Stimulated activated CD8-positive, alpha-beta memory T cell treated with anti-CD3 and anti-CD28 coated beads, Interleukin-4, amount 100 ng/mL, for 1 hour (primary cell): Measurements from ENCODE around the gene SOX6.
"Not testable (repeated sequence)": the region's sequence is repeated elsewhere in the genome, so short reads cannot be mapped to it uniquely, and the experiment has no call there.

Experiments used
- DNase-seq, 2 donors: peaks; one replicate each; pipeline ENCODE4 v3.0.0-alpha.2; 2020; ENCODE audit warnings: low read depth in 2 of 2, low spot score in 1 of 2

Gene SOX6

DNA sequence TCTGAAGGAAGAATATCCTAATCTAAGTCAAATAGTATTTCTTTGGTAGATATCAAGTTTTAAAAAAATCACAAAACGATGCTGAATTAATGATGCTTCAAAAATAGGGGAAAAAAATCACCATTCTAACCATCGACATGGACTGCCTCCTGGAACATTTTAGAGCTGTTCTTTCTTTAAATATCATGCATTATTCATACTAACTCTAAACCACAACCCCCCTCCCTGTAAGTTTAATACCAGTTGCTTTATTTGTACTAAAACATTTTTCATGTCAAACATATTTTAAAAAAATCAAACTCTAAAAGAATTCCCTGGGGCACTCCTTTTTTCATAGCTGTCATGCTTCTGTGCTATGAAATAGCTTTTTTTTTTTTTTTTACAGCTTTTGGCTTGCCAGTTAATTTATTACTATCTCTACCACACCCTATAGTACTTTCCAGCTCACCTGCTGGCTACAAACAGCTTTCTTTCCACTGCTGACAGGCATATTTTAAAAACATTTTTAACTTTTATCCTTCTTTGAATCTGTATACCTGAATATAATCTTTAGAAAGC lies 256.9 kb downstream of the SOX6 start:
- DNase-seq, result no peak

DNA sequence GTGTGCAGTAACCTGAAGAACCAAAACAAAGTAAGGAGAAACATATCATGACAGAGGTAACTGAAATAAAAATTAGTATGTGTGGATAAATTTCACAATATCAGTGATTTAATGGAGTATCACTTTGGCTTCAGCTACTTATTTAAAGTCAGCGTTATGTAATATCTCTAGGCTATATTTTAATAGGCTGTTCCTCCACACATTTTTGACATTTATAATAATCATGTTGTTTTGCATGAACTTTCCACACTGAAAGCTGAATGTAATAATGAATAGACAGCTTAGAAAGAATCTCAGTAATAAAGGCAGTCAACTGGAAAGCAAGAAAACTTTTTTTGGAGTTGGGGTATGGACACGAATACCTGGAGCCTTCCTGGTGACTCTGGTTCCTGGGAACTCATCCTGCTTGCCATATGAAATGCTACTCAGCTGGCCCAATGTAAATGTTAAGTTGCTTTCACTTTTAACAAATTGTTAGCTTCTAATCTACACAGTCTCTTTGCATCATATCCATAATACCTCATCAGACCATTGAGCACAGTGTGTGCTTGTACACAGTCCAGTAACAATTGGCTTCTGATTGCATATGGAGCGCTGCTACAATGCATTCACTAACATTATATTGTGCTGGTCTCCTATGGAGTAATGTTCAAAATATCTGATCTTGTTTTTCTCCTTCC lies 257.7 kb downstream of the SOX6 start:
- DNase-seq, result no peak

DNA sequence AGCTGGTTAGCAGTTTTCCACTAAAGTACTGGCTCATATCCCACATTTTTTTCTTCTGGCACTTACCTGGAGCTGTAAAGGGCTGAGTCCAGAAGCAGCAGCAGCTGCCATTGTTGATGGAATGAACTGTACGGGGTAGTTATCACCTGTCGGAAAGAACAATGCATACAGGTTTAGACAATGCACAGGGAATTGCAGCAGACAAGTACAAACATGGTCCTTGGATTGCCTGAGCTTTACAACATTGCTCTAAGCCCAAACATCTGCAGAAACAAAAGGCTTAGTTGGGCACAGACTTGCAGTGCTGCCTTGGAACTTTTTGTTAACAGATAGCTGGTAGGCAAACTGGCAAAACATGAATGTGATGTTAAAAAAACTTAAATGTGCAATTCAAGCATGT lies 258.8 kb downstream of the SOX6 start:
- no peak for DNase-seq

DNA sequence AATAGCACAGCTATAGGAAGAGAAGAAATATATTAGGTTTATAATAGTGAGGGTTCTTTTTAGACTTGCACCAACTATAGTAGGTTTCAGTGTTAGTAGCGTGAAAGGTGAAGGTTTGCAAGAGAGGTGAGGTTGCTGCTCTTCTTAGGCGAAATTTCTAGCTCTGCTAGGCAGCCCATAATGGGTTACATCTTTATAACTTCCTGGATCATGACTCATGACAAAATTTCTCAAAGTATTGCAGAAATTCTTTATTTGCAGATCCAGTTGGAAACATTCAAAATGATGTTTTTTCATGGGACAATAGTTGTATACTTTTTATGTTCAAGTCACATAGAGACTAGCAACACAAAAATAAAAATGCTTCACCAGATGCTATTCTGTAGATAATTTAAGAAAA lies 260.0 kb downstream of the SOX6 start:
- DNase-seq, result no peak

DNA sequence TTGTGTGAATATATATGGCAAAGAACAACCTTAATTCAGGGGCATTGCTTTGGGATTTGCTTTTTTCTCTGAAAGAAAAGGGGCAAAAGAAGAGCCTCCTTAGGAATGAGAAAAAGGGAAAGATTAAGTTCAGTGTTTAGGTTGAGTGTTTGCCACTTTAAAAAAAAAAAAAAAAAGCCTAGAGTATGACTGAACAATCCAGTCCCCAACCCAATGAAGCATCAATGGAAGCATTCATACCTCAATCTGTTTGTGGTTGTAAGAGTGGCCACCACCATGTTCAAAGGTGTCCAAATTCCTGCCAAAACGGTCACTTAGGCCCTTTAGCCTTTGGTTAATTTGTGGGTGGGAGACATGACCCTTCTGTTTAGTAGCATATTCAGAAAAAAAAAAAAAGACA lies 260.6 kb downstream of the SOX6 start:
- DNase-seq, result no peak

DNA sequence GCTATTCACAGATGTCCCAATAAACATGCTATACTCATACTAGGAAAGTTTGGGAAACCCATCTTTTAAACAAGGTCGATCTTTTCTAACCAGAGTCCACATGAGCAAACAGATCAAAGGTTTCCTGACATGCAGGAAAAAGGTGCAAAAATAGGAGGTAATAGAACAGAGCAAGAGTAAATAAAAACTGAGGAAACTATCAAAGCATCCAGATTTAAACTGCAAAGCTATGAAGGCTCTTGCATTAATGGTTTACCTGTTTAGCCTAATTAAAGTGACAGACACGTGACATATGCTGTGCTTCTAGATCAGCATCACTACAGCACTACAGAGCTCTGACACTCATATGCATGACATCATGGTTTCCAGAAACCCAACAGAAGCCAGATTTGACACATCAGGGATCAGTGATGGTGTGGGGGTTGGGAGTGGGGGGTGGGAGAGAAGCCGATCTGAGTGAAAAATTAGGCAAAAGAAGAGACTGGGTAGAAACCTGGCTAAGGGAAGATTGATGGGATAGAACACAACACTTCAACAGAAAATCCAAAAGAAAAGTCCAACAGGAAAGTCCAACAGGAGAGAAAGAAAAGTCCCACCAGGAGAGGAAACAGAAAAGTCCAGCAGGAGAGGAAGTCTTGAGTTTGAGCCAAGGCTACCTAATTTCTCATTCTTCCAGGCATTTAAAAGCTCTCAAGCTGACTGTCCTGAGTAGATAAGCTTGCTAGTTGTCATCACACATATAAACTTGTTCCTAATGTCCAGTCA lies 262.3 kb downstream of the SOX6 start:
- DNase-seq, result no peak

DNA sequence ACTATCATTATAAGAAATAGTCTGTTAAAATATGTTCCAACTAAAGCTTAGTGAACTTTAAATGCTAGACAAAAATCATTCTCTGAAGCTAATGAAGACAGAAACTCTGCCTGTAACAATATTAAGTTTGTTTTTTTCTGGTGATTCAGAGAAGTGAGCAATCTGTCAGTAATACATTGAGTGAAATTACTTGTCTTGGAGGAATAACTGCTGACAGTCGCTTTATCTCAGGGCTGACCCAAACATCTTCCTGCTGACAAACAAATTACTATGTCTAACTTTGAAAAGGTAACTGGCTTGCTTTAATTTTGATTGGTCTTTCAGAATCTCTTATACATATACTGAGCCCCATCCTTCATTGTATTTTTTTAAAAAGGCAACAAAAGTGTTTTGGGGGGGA lies 264.5 kb downstream of the SOX6 start:
- DNase-seq, result no peak

DNA sequence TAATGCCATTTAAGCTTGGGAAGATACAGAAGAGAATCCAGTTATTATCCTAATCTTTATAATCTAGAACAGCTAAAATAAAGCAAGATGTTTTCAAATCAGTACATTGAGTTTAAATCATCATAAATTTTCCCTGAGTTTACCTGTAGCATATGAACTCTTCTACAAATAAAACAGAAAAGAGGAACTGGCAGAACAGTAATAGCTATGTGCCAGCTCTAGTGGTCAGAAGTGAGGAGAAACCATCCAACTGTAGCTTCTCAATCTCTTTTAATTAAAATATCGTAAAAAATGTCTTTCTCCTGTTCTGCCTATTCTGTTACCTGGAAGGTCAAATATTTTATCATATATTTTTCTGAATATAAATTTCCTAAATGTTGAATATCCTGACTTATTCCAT lies 266.9 kb downstream of the SOX6 start:
- DNase-seq, result no peak

DNA sequence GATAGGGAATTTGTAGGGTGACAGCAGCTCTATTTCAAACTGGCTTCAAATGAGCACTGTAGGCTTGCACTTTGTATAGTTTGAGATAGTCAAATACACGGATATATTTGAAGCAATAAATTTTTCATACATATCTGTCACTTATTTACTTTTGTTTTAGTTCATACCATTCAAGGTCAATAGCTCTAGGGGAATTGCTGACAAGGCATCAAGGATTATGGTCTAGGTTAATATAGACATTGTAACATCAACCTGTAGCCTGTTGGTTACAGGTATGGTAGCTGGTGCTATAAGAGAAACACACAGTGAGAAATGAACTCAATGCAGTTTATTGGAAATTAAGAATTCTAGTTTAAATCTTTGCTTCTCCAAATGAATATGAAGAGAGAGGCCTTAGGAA lies 267.6 kb downstream of the SOX6 start:
- DNase-seq, result no peak

DNA sequence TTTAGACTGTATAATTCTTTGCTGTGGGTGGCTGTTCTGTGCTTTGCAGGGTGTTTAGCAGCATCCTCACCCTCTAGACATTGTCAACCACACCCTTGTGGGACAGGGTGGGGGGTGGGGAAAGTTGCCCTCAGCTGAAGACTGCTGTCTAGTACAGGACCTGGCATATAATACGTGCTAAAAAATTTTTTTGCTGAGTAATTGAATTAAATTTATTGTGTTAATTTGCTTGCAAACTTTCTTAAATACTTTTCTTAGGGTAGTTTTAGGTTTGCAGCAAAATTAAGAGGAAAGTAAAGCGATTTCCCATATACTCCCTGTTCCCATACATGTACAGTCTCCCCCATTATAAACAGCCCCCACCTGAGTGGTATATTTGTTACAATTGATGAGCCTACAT lies 268.5 kb downstream of the SOX6 start:
- no peak for DNase-seq

DNA sequence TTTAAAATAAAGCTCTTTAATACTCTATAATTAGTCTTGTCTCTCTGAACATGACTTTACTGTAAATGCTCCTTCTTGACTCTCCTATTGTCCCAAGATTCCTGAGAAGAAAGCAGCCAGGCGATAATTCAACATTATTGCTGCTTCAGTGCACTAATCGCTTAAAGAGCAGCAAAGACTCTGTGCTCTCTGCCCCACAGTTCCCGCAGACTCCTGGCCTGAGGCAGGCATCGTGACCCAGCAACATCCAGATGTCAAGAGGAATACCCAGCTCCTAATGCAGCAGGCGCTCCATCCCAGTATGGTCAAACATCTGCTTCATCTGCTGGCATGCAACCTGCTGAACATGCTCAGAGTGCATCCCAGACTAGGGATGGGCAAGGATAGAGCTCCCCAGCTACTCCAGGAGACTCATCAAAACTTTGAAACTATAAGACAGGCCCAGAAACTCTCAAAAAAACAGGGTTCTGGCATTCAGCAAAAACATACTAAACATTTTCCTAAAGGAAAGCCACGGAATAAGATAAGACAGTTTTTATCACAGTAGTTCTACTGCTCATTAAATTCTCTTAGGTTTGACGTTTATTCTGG lies 270.0 kb downstream of the SOX6 start:
- no peak for DNase-seq

DNA sequence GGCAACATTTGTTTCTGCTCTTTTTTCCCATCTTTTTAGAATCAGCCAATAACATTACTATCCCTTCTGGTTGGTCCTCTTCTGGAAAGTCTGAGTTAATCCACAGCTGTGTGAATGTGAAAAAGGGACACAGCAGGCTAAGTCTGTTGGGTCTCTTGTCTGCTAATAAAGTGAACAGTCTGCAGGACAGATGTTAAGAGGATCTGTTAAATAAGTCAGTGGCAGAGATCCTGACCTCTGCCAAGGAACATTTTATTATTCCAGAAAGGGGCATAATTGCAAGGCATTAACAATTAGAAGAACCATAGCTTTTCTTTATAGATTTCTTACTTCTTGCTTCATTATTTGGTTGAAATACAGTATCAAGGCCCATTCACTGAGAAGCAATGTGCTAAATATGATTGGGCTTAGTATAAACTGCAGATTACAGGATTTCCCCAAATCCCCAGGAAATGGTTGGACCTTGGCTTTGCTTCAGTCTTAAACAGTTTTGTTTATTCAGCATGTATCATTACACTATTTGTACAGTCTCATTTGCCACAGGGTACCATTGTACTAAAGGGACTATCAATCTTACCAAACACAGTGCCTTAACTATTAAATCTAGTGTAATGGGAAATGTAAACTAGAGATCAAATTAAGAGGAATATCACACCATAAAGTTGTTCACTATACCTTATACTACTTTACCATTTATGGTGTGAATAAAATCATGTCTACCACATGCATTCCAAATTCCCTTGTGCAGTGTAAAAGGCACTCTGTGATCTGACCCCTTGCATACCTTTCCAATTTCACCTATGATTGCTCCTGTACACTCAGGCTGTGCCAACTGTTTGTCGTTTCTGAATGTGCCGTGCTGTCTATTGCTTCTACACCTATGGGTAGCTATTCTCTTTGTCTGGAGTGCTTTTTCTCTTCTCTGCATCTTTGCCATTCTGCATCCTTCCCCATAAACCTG lies 274.0 kb downstream of the SOX6 start:
- no peak for DNase-seq

DNA sequence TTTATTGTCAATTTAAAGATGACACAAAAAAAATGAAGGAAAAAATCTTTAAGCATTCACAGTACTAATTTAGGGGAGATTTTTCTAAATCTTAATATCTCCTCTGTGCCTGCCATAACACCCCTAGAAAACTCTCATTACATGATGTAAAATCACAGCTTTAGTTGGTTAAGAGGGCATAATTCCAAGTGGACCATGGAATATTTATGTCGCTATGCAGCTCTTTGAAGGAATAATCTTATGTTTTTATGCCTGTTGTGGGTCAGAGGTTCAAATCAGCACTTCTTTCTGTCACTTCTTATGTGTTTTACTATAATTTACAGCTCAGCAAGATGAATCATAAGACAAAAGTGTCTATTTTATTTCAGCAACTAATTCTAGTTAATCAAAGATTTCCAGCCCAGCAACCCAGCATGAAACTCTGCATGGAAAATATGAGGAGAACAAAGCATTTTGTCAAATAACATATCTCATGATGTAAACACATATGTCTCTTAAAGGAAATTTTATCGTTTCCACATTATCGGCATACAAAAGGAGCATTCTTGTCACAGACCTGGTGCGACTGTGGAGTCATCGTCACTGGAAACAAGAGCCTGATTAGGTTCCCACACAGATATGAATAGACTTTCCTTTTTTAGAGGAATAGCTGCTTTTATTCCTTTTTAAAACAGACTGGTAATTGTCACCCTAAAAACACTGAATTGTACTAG lies 274.8 kb downstream of the SOX6 start:
- no peak for DNase-seq

DNA sequence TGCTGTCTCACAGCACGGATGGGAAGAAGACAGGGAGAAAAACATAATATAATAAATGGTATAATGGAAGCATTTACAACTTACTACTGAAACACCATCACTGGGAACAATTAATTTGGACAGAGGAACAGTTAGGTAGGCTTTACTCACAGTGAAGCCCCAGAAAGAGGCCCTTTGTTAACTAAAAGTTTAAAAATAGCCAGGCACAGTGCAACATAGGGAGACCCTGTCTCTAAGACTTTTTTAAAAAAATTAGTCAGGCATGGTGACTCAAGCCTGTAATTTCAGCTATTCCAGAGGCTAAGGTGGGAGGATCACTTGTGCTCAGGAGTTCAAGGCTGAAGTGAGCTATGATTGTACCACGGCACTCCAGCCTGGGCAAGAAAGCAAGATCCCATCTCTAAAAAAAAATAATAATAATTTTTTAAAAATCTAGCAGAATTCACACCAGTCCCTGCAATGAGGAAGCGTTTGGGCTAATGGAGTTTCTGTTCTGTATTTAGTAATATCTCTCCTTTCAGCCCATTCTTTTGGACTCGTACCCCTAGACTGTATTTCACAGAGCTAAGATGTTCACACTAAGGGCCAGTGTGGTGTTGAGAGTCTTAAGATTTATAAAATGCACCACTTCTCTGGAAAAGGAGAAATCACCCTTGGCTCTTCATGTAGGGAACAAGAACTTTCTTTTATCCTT lies 275.5 kb downstream of the SOX6 start:
- no peak for DNase-seq

DNA sequence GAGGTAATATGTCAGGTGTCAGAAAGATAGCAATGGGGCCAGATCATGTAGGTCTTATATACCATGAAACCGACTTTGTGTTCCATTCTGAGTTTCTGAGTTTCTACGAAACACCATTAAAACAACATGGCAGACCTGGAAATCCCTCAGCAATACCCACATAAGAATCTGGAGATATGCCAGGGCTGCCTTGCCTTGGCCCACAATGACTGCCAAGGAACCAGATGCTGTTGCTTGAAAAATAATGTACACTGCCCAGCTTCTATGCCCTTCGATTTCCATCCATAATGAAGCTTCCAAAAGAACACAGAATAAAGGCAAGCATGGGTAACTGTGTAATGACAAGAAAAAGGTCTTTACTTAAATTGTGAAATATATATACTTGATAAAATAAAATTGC lies 277.4 kb downstream of the SOX6 start:
- DNase-seq, result no peak

DNA sequence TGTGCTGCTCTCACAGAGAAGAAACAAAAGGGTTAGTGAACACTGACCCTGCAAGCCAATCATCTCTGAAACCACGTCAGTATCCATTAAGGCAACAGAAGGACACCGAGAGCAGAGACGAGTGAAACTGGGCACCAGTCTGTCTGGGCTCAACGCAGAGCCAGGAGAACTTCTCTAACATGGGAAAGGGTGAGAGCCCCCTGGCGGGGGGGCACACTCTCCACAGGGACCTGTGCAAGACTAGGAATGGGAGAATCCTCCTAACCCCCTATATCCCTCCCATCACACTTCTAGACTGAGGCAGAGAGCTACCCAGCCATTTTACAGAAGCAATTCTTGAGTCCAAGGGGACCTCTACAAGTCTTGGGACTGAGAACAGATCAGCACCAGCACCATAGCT lies 285.8 kb downstream of the SOX6 start:
- DNase-seq, result no peak

DNA sequence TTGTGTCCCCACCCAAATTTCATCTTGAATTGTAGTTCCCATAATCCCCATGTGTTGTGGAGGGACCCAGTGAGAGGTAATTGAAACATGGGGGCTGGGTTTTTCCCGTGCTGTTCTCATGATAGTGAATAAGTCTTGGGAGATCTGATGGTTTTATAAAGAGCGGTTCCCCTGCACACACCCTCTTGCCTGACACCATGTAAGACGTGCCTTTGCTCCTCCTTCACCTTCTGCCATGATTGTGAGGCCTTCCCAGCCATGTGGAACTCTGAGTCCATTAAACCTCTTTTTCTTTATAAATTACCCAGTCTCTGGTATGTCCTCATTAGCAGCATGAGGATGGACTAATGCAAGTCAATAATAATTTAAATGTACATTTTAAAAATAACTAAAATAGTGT lies 289.1 kb downstream of the SOX6 start:
- not testable (repeated sequence) for DNase-seq

DNA sequence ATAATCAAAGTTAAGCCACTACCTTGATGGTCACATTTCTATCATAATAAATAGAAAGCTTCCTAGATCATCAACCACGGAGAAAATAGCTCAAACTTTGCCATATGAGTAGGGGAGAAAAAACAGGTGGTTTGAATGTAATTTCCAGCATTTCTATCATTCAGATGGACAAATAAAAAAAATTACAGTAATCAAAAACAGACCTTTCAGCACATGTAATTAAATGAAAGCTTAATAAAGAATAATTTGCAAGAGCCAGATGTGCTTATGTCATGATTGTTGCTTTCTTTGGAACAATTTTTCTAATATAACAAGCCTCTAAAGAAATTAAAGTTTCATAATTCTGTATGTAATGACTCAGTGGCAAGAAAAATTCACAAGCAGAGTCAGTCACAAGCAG lies 297.0 kb downstream of the SOX6 start:
- DNase-seq, result no peak

DNA sequence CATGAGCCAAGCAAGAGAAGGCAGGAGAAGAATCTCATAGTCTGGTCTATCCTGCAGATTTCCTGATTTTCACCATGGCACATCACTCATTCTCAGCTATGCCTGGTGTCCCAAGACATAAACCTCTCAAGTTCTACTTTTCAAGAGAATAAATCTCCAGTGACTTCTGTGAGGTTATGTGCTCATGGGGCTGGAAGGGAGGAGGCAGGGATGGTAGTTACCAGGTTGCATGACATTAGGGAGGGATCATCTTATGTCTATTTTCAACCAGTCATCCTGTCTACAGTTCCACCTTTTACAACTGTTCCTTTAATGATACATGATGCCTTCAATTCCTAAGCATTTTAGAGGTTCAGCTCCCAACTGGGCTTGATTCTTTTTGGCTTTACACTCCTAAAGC lies 297.7 kb downstream of the SOX6 start:
- no peak for DNase-seq

DNA sequence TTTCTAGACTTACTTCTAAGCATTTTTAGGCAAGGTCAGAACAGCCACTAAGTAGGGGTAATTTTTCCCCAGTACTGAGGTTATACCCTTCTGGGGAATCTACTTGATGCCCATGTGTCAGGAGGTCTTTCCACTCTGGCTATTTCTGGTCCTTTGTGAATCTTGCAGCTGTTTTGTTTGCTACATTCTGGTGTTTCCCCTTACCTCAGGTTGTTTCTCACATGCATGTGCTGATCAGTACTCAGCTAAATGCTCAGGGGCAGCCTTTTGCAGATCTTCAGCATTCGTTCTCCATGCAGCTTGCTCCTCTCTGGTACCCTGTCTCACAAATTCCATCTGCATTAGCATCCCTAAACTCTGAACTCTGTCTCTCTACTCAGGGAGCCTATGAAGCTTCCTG lies 303.6 kb downstream of the SOX6 start:
- no peak for DNase-seq
